OCI-LY1 (cell line): ENCODE results near the gene ERLIN1.

Experiments used
- H2AFZ ChIP-seq: fragments of 200-600 bp; sonication (generic), shearing (Covaris generic); 2 replicates; pipeline ENCODE4 v1.6.0; 2014; ENCODE audit warnings: antibody characterized with exemption, mild to moderate bottlenecking, low read length
- H3F3A ChIP-seq: fragments of 200-600 bp; sonication (generic), shearing (Covaris generic); 2 replicates; pipeline ENCODE4 v1.6.0; 2014; ENCODE audit warnings: mild to moderate bottlenecking, antibody characterized with exemption, low read length, moderate library complexity; ENCODE audit not compliant: insufficient read depth
- H3K27ac ChIP-seq: fragments of 200-600 bp; sonication (generic); 2 replicates; pipeline ENCODE4 v1.5.1; 2014; ENCODE audit warnings: low read length, mixed run types, mild to moderate bottlenecking, low read depth; ENCODE audit not compliant: poor library complexity, severe bottlenecking
- H3K27me3 ChIP-seq: fragments of 200-600 bp; sonication (generic); 2 replicates; pipeline ENCODE4 v1.6.0; 2014; ENCODE audit warnings: antibody characterized with exemption, mild to moderate bottlenecking, low read length, moderate library complexity; ENCODE audit not compliant: insufficient read depth
- H3K36me3 ChIP-seq: fragments of 200-600 bp; sonication (generic); 2 replicates; pipeline ENCODE4 v1.6.1; 2014; ENCODE audit warnings: mild to moderate bottlenecking, antibody characterized with exemption, low read length, moderate library complexity, mixed read lengths; ENCODE audit not compliant: insufficient read depth
- H3K4me1 ChIP-seq: fragments of 200-600 bp; sonication (generic); 2 replicates; pipeline ENCODE4 v1.5.1; 2014; ENCODE audit warnings: mild to moderate bottlenecking, low read length, moderate library complexity; ENCODE audit not compliant: insufficient read depth, severe bottlenecking
- H3K4me2 ChIP-seq: fragments of 200-600 bp; sonication (generic), shearing (Covaris generic); 2 replicates; pipeline ENCODE4 v1.6.1; 2014; ENCODE audit warnings: low read length
- H3K4me3 ChIP-seq: fragments of 200-600 bp; sonication (generic); 2 replicates; pipeline ENCODE4 v1.5.1; 2014; ENCODE audit warnings: low read length, low read depth, mild to moderate bottlenecking, mixed read lengths; ENCODE audit not compliant: poor library complexity, severe bottlenecking
- H3K79me2 ChIP-seq: fragments of 200-600 bp; shearing (Covaris generic); 2 replicates; pipeline ENCODE4 v1.6.1; 2016; ENCODE audit warnings: mixed run types, low read length, mixed read lengths; ENCODE audit not compliant: insufficient read depth
- H3K9ac ChIP-seq: fragments of 200-600 bp; sonication (generic), shearing (Covaris generic); 2 replicates; pipeline ENCODE4 v1.6.1; 2014; ENCODE audit warnings: mild to moderate bottlenecking, low read length, mixed read lengths
- H3K9me2 ChIP-seq: fragments of 200-600 bp; sonication (generic), shearing (Covaris generic); 2 replicates; pipeline ENCODE4 v1.6.1; 2014; ENCODE audit warnings: low read depth, mild to moderate bottlenecking, low read length, mixed read lengths
- H3K9me3 ChIP-seq: fragments of 200-600 bp; shearing (Covaris generic); 2 replicates; pipeline ENCODE4 v1.6.1; 2014; ENCODE audit warnings: low read length, mixed read lengths
- H4K20me1 ChIP-seq: fragments of 200-600 bp; sonication (generic), shearing (Covaris generic); 2 replicates; pipeline ENCODE4 v1.6.0; 2016; ENCODE audit warnings: mild to moderate bottlenecking, low read length; ENCODE audit not compliant: insufficient read depth
- EZH2 ChIP-seq: fragments of 200-600 bp; sonication (generic), shearing (Covaris generic); IDR thresholded peaks from 2 replicates; pipeline ENCODE4 v1.8.0; 2017; ENCODE audit warnings: borderline replicate concordance, mixed run types, mild to moderate bottlenecking, antibody characterized with exemption, low read length, moderate library complexity, mixed read lengths
- TF ChIP-seq, protein P1 (sequence below): fragments of 200-600 bp; sonication (generic), shearing (Covaris generic); IDR thresholded peaks from 2 replicates; pipeline ENCODE4 v1.5.1; 2017; ENCODE audit warnings: mild to moderate bottlenecking, antibody characterized with exemption, low read length, moderate library complexity, mixed read lengths

Gene ERLIN1

DNA sequence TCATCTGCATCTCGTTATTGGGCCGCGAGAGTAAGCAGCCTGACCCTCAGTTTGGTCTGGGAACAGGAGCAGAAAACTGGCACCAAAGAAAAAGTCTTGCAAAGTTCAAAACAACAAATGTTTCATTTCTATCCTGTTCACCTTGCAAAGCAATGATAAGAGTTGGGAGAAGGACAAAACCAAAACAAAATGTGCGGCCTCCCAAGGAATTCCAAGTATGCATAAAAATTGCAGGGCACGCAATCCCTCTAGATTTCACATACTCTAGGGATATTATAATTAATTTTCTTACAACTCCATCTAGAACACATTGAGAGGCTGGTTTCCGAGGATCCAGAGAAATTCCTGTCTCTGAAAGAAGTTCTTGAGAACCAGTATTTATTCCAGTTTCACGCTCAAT, 23.5 kb upstream of the ERLIN1 start:
- H2AFZ ChIP-seq: no peak overlapping the region
- H3K9me2 ChIP-seq: no peaks in the 10 kb centered on the region
- H3K4me3 ChIP-seq: no peak overlapping the region
- H3K4me1 ChIP-seq: no peaks in the 10 kb centered on the region
- no peaks in the 10 kb centered on the region for H3K27me3 ChIP-seq
- peaks cover 51% of the 10 kb centered on the region for H3K36me3 ChIP-seq
- H4K20me1 ChIP-seq: no peaks in the 10 kb centered on the region
- H3F3A ChIP-seq: no peaks in the 10 kb centered on the region
- H3K9me3 ChIP-seq: no peaks in the 10 kb centered on the region
- no peak overlapping the region for H3K9ac ChIP-seq
- no peak overlapping the region for H3K27ac ChIP-seq
- H3K4me2 ChIP-seq: no peak overlapping the region
- no peaks in the 10 kb centered on the region for H3K79me2 ChIP-seq
- TF ChIP-seq, protein P1, sequence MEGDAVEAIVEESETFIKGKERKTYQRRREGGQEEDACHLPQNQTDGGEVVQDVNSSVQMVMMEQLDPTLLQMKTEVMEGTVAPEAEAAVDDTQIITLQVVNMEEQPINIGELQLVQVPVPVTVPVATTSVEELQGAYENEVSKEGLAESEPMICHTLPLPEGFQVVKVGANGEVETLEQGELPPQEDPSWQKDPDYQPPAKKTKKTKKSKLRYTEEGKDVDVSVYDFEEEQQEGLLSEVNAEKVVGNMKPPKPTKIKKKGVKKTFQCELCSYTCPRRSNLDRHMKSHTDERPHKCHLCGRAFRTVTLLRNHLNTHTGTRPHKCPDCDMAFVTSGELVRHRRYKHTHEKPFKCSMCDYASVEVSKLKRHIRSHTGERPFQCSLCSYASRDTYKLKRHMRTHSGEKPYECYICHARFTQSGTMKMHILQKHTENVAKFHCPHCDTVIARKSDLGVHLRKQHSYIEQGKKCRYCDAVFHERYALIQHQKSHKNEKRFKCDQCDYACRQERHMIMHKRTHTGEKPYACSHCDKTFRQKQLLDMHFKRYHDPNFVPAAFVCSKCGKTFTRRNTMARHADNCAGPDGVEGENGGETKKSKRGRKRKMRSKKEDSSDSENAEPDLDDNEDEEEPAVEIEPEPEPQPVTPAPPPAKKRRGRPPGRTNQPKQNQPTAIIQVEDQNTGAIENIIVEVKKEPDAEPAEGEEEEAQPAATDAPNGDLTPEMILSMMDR: no peak
- TF ChIP-seq EZH2: no peak

DNA sequence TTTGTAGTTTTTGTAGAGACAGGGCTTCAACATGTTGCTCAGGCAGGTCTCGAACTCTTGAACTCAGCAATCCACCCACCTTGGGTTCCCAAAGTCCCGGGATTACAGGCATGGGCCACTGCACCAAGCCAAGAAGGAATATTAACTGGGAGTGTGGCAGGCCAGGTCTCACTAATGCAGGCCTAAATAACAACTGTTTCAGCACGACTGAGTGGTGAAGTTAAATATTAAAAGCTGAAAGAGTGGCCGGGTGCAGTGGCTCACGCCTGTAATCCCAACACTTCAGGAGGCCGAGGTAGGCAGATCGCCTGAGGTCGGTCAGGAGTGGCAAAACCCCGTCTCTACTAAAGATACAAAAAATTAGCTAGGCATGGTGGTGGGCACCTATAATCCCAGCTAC, 22.4 kb upstream of the ERLIN1 start:
- Histone ChIP-seq H2AFZ (no peak overlapping the region), H3K9me2 (no peaks in the 10 kb centered on the region), H3K27me3 (no peaks in the 10 kb centered on the region), H3K4me3 (no peak overlapping the region), H3K79me2 (no peaks in the 10 kb centered on the region), H3K9me3 (no peaks in the 10 kb centered on the region), H3K9ac (no peak overlapping the region), H4K20me1 (no peaks in the 10 kb centered on the region), H3K36me3 (peaks cover 55% of the 10 kb centered on the region), H3K4me2 (no peak overlapping the region), H3K27ac (no peak overlapping the region), H3F3A (no peaks in the 10 kb centered on the region), H3K4me1 (no peaks in the 10 kb centered on the region)
- TF ChIP-seq EZH2: no peak
- TF ChIP-seq, protein P1: no peak

DNA sequence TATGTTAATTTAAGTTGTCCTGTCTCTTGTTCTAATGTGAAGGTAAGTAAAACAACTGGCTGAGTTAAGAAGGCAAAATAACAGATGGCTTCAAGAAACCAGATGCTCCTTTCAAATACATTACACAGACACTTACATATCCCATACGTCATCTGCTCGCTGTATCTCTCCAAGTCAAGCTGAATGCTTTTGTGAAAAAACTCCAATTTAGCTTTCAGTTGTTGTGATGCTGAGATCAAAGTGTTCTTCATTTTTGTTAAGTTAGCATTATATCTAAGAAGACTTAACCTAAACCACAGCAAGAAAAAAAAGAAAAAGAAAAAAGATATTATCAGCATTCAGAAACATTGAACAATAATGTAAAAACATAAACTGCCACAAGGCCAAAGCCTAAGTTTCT, 18.5 kb upstream of the ERLIN1 start:
- no peaks in the 10 kb centered on the region for H3K9me2 ChIP-seq
- H3K9me3 ChIP-seq: no peaks in the 10 kb centered on the region
- H3K4me2 ChIP-seq: no peak overlapping the region
- H3K4me1 ChIP-seq: no peaks in the 10 kb centered on the region
- H3K27me3 ChIP-seq: no peaks in the 10 kb centered on the region
- H3F3A ChIP-seq: no peaks in the 10 kb centered on the region
- TF ChIP-seq EZH2: no peak
- TF ChIP-seq, protein P1: no peak
- no peak overlapping the region for H3K27ac ChIP-seq
- H3K4me3 ChIP-seq: no peak overlapping the region
- no peak overlapping the region for H3K9ac ChIP-seq
- no peak overlapping the region for H2AFZ ChIP-seq
- peaks cover 66% of the 10 kb centered on the region for H3K36me3 ChIP-seq
- H4K20me1 ChIP-seq: no peaks in the 10 kb centered on the region
- no peaks in the 10 kb centered on the region for H3K79me2 ChIP-seq
